GM12865 (cell line): ENCODE results near the gene MPDU1.

ENCODE experiments used
- DNase-seq: peaks from one replicate; pipeline ENCODE4 v3.0.0; 2010; ENCODE audit warnings: low read depth
- H3K4me3 ChIP-seq: 2 replicates; pipeline ENCODE4 v1.5.1; 2011; ENCODE audit warnings: mild to moderate bottlenecking, low read depth, low read length, control low read depth
- TF ChIP-seq, protein P1 (sequence below): IDR thresholded peaks from 2 replicates; pipeline ENCODE4 v1.5.1; 2011; ENCODE audit warnings: low read length, control low read depth, low read depth, inconsistent platforms; ENCODE audit not compliant: insufficient read depth; ENCODE audit errors: missing control alignments

The MPDU1 gene

DNA sequence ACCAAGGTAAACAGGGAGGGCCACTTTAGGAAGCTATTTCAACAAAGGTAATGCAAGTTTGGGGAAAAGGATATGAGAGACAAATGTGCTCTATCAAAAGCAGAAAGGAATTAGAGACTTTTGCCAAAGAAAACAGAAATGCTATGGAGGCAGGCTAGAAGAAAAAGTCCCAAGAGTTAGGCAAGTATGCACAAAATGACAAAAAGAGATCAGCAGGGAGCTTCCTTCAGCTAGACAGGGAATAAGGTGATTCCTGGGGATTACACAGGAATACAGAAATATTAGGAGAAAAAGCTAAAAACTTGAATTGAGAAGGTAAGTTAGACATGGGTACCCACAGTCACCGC, 28.6 kb downstream of the MPDU1 start:
- no peak overlapping the region for H3K4me3 ChIP-seq
- DNase-seq = no peak
- TF ChIP-seq, protein P1, sequence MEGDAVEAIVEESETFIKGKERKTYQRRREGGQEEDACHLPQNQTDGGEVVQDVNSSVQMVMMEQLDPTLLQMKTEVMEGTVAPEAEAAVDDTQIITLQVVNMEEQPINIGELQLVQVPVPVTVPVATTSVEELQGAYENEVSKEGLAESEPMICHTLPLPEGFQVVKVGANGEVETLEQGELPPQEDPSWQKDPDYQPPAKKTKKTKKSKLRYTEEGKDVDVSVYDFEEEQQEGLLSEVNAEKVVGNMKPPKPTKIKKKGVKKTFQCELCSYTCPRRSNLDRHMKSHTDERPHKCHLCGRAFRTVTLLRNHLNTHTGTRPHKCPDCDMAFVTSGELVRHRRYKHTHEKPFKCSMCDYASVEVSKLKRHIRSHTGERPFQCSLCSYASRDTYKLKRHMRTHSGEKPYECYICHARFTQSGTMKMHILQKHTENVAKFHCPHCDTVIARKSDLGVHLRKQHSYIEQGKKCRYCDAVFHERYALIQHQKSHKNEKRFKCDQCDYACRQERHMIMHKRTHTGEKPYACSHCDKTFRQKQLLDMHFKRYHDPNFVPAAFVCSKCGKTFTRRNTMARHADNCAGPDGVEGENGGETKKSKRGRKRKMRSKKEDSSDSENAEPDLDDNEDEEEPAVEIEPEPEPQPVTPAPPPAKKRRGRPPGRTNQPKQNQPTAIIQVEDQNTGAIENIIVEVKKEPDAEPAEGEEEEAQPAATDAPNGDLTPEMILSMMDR = no peak

DNA sequence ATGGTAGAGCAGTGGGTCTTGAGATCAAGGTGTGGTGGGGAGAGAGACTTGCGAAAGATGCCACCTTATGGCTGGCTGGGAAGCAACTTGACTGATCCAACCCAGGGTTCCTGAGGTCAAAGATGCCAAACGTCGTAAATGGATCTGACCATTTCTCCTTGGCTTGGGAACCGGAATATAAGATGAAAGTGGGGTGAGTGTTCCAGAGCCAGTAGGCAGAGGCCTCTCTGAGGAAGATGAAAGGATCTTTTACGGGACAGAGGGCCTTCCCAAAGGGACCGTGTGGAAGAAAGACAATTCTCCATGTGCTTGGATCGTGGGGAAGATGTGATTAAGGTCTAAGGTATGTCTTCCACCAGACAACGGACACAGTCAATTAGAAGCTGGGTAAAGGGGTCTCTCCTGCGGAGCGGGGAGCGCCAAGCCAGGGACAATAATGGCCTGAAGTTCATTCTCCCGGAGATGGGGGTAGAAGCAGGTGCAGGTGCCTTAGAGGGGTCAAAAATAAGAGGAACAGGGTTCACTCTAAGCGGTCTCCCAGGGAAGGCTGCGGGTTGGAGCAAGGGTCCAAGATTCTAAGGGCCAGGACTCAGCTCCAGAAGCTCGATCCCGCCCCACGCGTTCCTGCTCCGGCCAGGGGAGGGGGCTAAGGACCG, 30.2 kb downstream of the MPDU1 start:
- H3K4me3 ChIP-seq = peak overlapping the region; percentile 76
- TF ChIP-seq, protein P1 = no peak
- DNase-seq = no peak

DNA sequence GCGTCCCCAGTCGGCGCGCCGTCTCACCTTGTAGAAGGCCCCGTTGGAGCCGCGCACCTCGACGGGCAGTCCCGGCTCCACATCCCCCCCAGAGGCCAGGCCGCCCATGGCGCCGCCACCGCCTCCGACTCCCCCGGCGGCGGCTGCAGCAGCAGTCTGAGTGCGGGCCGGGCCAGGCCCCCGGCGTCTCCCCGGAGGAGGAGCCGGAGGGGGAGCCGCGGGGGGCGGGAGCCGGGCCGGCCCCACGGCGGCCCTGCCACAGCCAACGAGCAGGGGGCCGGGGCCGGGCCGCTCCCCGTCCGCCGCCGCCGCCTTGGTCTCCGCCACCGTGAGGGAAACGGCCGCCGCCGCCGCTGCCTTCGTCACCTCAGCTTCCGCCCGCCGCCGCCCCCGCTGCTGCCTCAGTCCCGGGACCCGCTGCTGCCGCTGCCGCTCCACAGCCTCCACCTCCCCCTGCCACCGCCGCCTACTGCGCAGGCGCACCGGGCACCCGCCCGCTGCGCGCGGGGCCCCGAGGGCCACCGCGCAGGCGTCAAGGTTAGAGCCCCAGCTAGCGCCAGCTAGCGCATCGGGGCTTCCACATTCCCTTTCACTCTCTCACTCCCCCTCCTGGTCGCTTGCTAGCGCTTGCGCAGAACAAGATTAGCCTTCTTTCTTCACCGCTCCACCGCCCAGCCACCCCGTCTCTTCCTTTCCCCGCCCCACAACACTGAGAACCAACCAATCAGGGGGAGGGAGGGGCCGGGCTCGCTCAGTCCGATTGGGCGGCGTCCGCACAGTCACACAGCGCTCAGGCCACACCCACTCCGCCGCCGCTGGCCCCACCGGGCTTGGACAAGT, 31.0 kb downstream of the MPDU1 start, which contains the start of gene FXR2:
TSS of gene FXR2 (minus strand) at position 473 of the 840 bp plus-strand sequence. CDS start at position 108, 365 bp downstream.
- peak within 1 kb of the TSS; percentile 76 for H3K4me3 ChIP-seq
- TF ChIP-seq, protein P1 = peak; percentile 71
- peak; percentile 100 for DNase-seq

DNA sequence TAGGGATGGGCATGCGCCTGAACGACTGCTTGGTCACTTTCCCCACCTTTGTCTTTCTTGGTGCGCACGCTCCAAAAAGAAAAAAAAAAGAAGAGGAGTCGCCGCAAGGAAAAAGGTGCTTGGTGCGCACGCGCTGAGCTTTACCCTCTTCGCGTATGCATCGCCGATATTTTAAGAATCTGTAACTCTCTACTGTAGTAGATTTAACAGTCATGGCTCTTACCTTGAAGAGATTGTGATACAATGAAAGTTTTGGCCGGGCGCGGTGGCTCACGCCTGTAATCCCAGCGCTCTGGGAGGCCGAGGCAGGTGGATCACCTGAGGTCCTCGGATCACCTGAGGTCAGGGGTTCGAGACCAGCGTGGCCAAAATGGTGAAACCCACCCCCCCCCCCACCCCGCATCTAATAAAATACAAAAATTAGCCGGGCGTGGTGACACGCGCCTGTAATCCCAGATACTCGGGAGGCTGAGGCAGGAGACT, 31.7 kb downstream of the MPDU1 start:
- DNase-seq = no peak
- peak overlapping the region; percentile 64 for H3K4me3 ChIP-seq
- TF ChIP-seq, protein P1 = no peak

DNA sequence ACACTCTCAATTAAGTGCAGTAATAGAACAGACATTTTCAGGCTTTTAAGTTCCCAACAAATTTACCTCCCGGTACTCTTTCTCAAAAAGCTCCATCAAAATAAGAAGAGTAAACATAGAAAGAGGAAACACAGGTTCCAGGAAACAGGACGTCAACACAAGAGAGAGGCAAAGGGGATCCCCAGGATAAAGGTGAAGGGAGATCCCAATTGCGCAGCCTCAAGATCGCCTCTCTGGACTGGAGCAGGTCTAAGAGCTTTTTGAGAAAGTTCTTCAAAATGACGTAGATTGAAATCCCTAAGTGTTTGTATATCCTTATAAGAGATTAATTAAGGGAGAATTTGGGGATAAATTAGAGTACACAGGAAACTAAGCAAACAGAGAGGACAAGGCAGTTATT, 35.0 kb downstream of the MPDU1 start:
- no peak for DNase-seq

DNA sequence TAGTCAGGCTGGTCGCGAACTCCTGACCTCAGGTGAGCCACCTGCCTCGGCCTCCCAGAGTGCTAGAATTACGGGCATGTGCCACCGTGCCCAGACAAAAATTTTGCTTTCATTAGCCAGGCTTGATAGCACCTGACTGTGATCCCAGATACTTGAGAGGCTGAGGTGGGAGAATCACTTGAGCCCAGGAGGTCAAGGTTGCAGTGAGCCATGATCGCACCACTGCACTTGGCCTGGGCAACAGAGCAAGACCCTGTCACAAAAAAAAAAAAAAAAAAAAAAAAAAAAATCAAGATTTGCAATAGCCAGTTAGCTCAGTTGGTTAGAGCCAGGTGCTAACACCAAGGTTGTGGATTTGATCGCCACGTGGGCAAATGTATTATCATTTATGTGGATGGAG, 37.2 kb downstream of the MPDU1 start:
- DNase-seq = no peak
- H3K4me3 ChIP-seq = no peak overlapping the region
- TF ChIP-seq, protein P1 = no peak

More for the DNA sequence above, 35.0 kb downstream of the MPDU1 start:
- no peak overlapping the region for H3K4me3 ChIP-seq
- TF ChIP-seq, protein P1 = no peak
